SK-N-SH (cell line): ENCODE measurements around the gene SDCCAG8.

ENCODE experiments used
- EP300 ChIP-seq, 2 experiments: IDR thresholded peaks; 2 replicates each; pipeline versions ENCODE4 v1.4.0 to v1.6.1; 2012; ENCODE audit warnings: borderline replicate concordance in 1 of 2, low read depth in 1 of 2, low read length in 1 of 2
- EZH2phosphoT487 ChIP-seq: fragments of 200-600 bp; sonication (generic); IDR thresholded peaks from 2 replicates; pipeline ENCODE4 v1.6.1; 2017; ENCODE audit warnings: low read depth, mixed run types, mild to moderate bottlenecking, antibody characterized with exemption, moderate library complexity, borderline replicate concordance
- FOXM1 ChIP-seq: IDR thresholded peaks from 2 replicates; pipeline ENCODE4 v1.4.0; 2012; ENCODE audit warnings: low read depth, mild to moderate bottlenecking
- JUND ChIP-seq: IDR thresholded peaks from 2 replicates; pipeline ENCODE4 v1.4.0; 2012
- MXI1 ChIP-seq: IDR thresholded peaks from 2 replicates; pipeline ENCODE4 v1.6.1; 2012; ENCODE audit warnings: mild to moderate bottlenecking, low read depth, low read length, improper control_type of control experiment
- POLR2AphosphoS5 ChIP-seq: IDR thresholded peaks from 2 replicates; pipeline ENCODE4 v1.6.1; 2012; ENCODE audit warnings: low read depth, low read length
- TF ChIP-seq, protein P1 (sequence below): fragments of 200-600 bp; sonication (generic); IDR thresholded peaks from 2 replicates; pipeline ENCODE4 v1.6.1; 2017; ENCODE audit warnings: antibody characterized with exemption, mild to moderate bottlenecking, moderate library complexity

DNA sequence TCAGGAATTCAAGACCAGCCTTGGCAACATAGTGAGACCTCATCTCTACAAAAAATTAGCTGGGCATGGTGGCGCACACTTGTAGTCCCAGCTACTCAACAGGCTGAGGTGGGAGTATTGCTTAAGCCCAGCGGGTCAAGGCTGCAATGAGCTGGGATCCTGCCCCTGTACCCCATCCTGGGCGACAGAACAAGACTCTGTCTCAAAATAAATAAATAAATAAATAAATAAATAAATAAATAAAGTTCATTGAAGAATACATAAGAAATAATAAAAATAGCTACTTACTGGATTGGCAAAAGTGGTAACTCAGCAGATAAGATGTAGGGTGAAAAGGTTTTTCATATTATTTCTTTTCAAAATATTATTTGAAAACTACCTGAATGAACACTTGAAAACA, 6.6 kb upstream of the SDCCAG8 start:
- TF ChIP-seq, protein P1, sequence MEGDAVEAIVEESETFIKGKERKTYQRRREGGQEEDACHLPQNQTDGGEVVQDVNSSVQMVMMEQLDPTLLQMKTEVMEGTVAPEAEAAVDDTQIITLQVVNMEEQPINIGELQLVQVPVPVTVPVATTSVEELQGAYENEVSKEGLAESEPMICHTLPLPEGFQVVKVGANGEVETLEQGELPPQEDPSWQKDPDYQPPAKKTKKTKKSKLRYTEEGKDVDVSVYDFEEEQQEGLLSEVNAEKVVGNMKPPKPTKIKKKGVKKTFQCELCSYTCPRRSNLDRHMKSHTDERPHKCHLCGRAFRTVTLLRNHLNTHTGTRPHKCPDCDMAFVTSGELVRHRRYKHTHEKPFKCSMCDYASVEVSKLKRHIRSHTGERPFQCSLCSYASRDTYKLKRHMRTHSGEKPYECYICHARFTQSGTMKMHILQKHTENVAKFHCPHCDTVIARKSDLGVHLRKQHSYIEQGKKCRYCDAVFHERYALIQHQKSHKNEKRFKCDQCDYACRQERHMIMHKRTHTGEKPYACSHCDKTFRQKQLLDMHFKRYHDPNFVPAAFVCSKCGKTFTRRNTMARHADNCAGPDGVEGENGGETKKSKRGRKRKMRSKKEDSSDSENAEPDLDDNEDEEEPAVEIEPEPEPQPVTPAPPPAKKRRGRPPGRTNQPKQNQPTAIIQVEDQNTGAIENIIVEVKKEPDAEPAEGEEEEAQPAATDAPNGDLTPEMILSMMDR, result no peak
- TF ChIP-seq POLR2AphosphoS5, result no peak
- no peak for TF ChIP-seq EZH2phosphoT487
- no peak for TF ChIP-seq JUND
- TF ChIP-seq EP300 (IDR thresholded peaks at IDR 0.05; ENCODE audit: borderline replicate concordance in 1 of 2, low read depth in 1 of 2, low read length in 1 of 2), result no peak
- TF ChIP-seq MXI1, result no peak
- no peak for TF ChIP-seq FOXM1
